Brain microvascular endothelial cell (primary cell): Measurements from ENCODE around the gene C10orf90.

ENCODE experiments used
- DNase-seq: peaks from one replicate; pipeline ENCODE4 v3.0.0-alpha.2; 2020
- H3K27ac ChIP-seq: fragments of 250-450 bp; sonication (Bioruptor Pico); 2 replicates; pipeline ENCODE4 v1.5.1; 2020; ENCODE audit warnings: mild to moderate bottlenecking, moderate library complexity
- H3K27me3 ChIP-seq: fragments of 250-450 bp; sonication (Bioruptor Pico); replicated peaks from 2 replicates; pipeline ENCODE4 v1.5.1; 2020; ENCODE audit warnings: mild to moderate bottlenecking
- H3K36me3 ChIP-seq: fragments of 250-450 bp; sonication (Bioruptor Pico); replicated peaks from 2 replicates; pipeline ENCODE4 v1.5.1; 2020; ENCODE audit warnings: mild to moderate bottlenecking
- H3K4me3 ChIP-seq: 2 replicates; pipeline ENCODE4 v1.5.1; 2011; ENCODE audit warnings: low read depth, mild to moderate bottlenecking, control low read depth, low read length, moderate library complexity
- in situ Hi-C: cut with HindIII; loops from 2 replicates; pipeline ENCODE4 v1.10.0; 2017; ENCODE audit warnings: low sequenced_read_pairs, low pct_ligation_motif_present
- TF ChIP-seq, protein P1 (sequence below): IDR thresholded peaks from 2 replicates; pipeline ENCODE4 v1.5.1; 2011; ENCODE audit warnings: low read depth, mild to moderate bottlenecking, moderate library complexity, low read length, control low read depth, inconsistent platforms; ENCODE audit errors: missing control alignments

The C10orf90 gene

DNA sequence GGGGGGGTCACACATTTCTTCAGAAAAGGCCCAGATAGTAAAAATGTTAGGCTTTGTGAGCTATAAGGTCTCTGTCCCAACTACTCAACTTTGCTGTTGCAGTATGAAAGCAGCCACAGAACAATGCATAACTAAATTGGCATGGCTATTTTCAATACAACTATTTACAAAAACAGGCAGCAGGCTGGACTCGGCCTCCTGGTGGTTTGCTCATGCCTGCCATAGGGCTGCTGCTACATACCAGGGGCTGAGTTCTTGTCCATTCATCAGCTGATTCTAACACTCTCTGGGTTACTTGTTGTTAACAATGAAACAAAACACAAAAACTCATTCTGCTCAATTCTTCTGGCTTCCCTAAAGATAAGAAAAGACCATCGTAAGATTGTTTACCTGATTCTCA is 172.8 kb downstream of the C10orf90 start:
- no peaks in the 10 kb centered on the region for H3K36me3 ChIP-seq
- TF ChIP-seq, protein P1, sequence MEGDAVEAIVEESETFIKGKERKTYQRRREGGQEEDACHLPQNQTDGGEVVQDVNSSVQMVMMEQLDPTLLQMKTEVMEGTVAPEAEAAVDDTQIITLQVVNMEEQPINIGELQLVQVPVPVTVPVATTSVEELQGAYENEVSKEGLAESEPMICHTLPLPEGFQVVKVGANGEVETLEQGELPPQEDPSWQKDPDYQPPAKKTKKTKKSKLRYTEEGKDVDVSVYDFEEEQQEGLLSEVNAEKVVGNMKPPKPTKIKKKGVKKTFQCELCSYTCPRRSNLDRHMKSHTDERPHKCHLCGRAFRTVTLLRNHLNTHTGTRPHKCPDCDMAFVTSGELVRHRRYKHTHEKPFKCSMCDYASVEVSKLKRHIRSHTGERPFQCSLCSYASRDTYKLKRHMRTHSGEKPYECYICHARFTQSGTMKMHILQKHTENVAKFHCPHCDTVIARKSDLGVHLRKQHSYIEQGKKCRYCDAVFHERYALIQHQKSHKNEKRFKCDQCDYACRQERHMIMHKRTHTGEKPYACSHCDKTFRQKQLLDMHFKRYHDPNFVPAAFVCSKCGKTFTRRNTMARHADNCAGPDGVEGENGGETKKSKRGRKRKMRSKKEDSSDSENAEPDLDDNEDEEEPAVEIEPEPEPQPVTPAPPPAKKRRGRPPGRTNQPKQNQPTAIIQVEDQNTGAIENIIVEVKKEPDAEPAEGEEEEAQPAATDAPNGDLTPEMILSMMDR = no peak
- H3K4me3 ChIP-seq = no peak overlapping the region
- in situ Hi-C loops = no loop called here
- DNase-seq = no peak
- H3K27me3 ChIP-seq = no peaks in the 10 kb centered on the region
- H3K27ac ChIP-seq = no peak overlapping the region

DNA sequence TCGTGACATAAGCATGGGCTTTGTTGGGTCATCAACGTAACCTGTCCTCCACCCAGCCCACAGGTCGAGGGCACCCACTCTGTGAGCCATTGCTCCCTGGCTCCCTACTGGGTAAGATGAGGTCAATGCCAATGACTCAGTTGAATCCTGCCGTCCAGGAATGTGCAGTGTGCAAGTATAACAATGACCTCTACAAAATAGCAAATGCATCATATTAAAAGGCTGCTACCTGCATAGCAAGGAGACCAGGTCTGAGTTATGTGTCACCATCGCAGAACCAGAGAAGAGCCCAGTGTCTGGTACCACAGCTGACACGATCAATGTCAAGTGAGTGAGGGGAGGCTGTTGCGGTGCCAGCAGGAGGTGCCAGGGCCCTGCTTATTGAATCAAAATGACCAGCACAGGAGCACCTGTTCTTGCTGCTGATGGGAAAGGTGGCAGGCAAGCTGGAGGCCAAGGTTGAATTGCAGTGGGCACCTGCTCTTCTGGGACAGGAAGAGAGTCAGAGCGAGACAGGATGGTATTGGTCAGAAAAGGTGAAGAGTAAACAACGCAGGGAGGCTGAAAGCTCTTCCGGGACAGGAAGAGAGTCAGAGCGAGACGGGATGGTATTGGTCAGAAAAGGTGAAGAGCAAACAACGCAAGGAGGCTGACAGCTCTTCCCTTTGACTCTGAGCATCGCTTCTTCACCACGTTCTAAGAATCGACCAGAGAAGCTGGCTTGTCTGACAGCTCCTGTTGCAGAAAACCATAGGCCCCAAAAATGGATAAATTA is 173.5 kb downstream of the C10orf90 start:
- no peak overlapping the region for H3K27ac ChIP-seq
- TF ChIP-seq, protein P1 = no peak
- H3K27me3 ChIP-seq = no peaks in the 10 kb centered on the region
- in situ Hi-C loops = no loop called here
- no peak overlapping the region for H3K4me3 ChIP-seq
- no peaks in the 10 kb centered on the region for H3K36me3 ChIP-seq
- no peak for DNase-seq

DNA sequence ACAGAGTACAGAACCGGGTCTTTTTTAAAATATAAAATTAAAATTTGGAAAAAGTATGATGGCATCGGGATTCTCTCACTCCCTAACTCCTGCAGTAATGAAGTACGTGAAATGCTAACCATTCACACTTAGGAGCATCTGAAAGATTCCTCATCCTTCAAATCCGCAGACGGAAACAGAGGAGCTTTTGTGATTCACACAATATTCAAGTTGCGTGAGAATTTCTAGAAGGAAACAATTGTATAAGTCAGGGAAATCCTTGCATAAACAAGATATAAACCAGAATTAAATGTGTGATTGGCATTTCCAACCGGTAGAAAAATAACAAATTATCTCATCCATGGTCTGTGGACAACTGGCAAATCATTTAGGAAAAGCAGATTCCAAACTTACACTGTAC is 179.0 kb downstream of the C10orf90 start:
- in situ Hi-C loops = no loop called here
- no peak for DNase-seq
- no peak overlapping the region for H3K27ac ChIP-seq
- TF ChIP-seq, protein P1 = no peak
- H3K4me3 ChIP-seq = no peak overlapping the region
- H3K27me3 ChIP-seq = no peaks in the 10 kb centered on the region
- no peaks in the 10 kb centered on the region for H3K36me3 ChIP-seq

DNA sequence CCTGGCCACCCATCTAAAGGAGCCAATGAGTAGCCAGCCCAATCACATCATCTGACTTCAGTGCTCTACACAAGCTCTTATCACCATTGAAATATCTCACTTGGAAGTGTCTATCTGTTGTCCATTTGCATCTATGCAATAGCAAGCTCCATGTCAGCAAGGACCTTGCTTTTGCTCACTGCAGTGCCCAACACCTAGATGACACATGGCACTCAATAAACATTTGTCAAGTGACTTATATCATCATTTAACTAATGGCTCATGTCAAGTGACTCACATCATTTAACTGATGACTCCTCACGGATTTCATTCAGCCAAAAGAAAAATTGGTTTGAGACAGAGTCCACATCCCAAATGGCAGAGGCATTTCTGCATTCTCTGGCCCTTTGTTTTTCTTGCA is 189.3 kb downstream of the C10orf90 start:
- H3K36me3 ChIP-seq = no peaks in the 10 kb centered on the region
- in situ Hi-C loops = no loop called here

DNA sequence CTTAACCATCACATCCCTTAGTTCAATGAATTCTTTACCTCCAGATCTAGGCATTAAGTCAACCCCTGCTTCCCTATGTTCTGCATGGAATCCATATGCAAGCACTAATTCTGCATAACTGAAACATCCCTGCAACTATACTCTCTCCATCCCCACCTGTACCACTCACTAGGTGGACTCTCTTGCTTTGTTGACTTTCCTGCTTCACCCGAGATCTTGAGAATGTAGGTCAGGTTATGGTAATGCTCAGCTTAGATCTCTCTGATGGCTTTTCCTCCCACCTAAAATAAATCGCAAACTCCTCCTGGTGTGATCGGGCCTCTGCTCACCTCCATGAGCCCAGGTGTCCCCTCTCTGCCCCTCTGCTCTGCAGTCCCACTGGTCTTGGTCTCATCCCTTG is 189.8 kb downstream of the C10orf90 start:
- TF ChIP-seq, protein P1 = no peak
- Histone ChIP-seq H3K36me3 (no peaks in the 10 kb centered on the region), H3K4me3 (no peak overlapping the region), H3K27me3 (no peaks in the 10 kb centered on the region), H3K27ac (no peak overlapping the region)
- no peak for DNase-seq
- in situ Hi-C loops = no loop called here

More for the DNA sequence above, 189.3 kb downstream of the C10orf90 start:
- Histone ChIP-seq H3K27me3 (no peaks in the 10 kb centered on the region), H3K27ac (no peak overlapping the region), H3K4me3 (no peak overlapping the region)
- TF ChIP-seq, protein P1 = no peak
- DNase-seq = no peak
